Measurements from ENCODE around the gene PCSK6.

PCSK6 gene

DNA sequence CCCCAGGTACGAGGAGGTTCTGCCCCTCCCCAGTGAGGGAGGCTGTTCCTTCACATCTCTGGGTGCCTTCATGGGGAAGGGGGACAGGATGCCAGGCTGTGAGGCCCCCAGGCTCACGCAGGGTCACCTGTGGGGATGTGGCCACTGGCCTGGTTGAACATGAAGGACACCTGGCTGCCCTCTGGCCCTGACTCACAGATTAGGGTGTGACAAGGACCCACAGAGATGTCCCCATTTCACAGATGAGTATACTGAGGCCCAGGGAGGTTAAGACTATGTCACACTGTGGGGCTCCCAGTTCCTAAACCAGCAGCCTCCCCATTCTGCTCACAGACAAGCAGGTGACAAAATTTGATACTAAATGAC, 42.4 kb downstream of the PCSK6 start:
- Mint-ChIP-seq H3K27ac (no peak overlapping the region), H3K4me1 (ENCODE audit: low read depth) (peaks cover 11% of the 10 kb centered on the region), H3K4me3 (no peak overlapping the region), H3K27me3 (peaks cover 11% of the 10 kb centered on the region), H3K36me3 (no peaks in the 10 kb centered on the region), H3K9me3 (ENCODE audit: low read depth) (no peaks in the 10 kb centered on the region)

- Mint-ChIP-seq H3K4me1 (ENCODE audit: low read depth) (peaks cover 10% of the 10 kb centered on the region), H3K9me3 (ENCODE audit: low read depth) (no peaks in the 10 kb centered on the region), H3K36me3 (no peaks in the 10 kb centered on the region), H3K27me3 (peaks cover 7% of the 10 kb centered on the region), H3K27ac (peak overlapping the region; percentile 5), H3K4me3 (no peak overlapping the region)
These were observed 42.9 kb downstream of the PCSK6 start for GRCh38 chr15:101446518-101447167.

- Mint-ChIP-seq H3K4me3 (no peak overlapping the region), H3K9me3 (ENCODE audit: low read depth) (no peaks in the 10 kb centered on the region), H3K27ac (peak overlapping the region; percentile 5), H3K36me3 (no peaks in the 10 kb centered on the region), H3K27me3 (peaks cover 7% of the 10 kb centered on the region), H3K4me1 (ENCODE audit: low read depth) (peaks cover 4% of the 10 kb centered on the region)
These were observed 43.7 kb downstream of the PCSK6 start for GRCh38 chr15:101445562-101446517.

DNA sequence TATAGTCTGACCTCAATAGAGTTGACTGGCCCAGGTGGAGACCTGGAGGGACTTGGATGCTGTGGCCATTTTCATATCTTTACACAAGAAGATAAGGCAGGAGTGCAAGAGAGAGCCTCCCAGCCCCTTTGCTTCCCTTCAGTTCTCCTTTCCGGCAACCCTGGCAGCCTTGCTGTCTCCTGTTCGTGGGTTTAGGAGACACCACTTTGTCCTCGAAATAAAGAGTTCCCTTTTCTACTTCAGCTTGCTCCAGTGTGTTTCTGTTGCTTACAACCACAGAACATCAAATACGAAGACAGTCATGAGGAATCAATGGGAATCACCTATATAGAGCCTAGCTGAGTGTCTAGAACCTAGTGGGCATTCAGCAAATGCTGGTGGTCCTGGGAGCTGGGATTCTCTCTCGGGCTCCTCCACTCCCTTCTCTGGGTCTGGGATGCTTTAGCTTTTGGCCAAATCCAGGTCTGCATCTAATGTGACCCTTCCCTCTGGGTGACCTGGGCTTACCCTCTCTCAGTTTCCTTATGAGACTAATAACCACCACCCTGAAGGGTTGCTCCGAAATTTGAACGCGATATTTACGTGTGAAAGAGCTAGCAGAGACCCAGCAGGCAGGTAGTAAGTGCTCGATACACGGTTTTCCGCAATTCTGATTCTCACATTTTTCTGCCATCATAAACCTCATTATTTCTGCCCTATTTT, 44.5 kb downstream of the PCSK6 start:
- Mint-ChIP-seq H3K4me1 (ENCODE audit: low read depth) (peaks cover 4% of the 10 kb centered on the region), H3K4me3 (no peak overlapping the region), H3K27me3 (peaks cover 5% of the 10 kb centered on the region), H3K36me3 (no peaks in the 10 kb centered on the region), H3K27ac (no peak overlapping the region), H3K9me3 (ENCODE audit: low read depth) (no peaks in the 10 kb centered on the region)

- H3K4me3 Mint-ChIP-seq = no peak overlapping the region
- H3K27me3 Mint-ChIP-seq = peaks cover 8% of the 10 kb centered on the region
- no peaks in the 10 kb centered on the region for H3K9me3 Mint-ChIP-seq (ENCODE audit: low read depth)
- H3K27ac Mint-ChIP-seq = no peak overlapping the region
- H3K4me1 Mint-ChIP-seq (ENCODE audit: low read depth) = peaks cover 4% of the 10 kb centered on the region
- H3K36me3 Mint-ChIP-seq = no peaks in the 10 kb centered on the region
These were observed 45.5 kb downstream of the PCSK6 start for GRCh38 chr15:101444015-101444414.

DNA sequence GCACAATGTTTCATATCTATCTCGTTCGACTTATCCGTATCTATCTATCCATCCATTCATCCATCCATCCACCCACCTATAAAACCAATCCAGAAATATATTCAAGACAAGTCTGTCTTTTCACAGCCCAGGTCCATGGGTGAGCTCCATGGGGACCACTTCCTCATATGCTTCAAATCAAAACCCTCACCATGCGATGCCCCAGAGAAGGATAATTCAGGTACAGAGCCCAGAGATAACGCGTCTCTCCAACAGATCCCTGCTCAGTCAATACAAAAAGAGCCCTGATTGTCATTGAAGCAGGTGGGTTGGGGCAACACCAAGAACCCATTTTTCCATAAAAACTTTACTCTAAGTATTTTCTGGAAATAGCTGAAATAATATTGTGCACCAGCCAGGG, 47.2 kb downstream of the PCSK6 start:
- H3K27ac Mint-ChIP-seq = no peak overlapping the region
- no peaks in the 10 kb centered on the region for H3K36me3 Mint-ChIP-seq
- peaks cover 4% of the 10 kb centered on the region for H3K4me1 Mint-ChIP-seq (ENCODE audit: low read depth)
- H3K27me3 Mint-ChIP-seq = peaks cover 10% of the 10 kb centered on the region
- no peaks in the 10 kb centered on the region for H3K9me3 Mint-ChIP-seq (ENCODE audit: low read depth)
- no peak overlapping the region for H3K4me3 Mint-ChIP-seq

- Mint-ChIP-seq H3K4me3 (no peak overlapping the region), H3K36me3 (no peaks in the 10 kb centered on the region), H3K27me3 (peaks cover 10% of the 10 kb centered on the region), H3K9me3 (ENCODE audit: low read depth) (no peaks in the 10 kb centered on the region), H3K4me1 (ENCODE audit: low read depth) (peaks cover 4% of the 10 kb centered on the region), H3K27ac (no peak overlapping the region)
These were observed 47.8 kb downstream of the PCSK6 start for GRCh38 chr15:101441696-101442095.

DNA sequence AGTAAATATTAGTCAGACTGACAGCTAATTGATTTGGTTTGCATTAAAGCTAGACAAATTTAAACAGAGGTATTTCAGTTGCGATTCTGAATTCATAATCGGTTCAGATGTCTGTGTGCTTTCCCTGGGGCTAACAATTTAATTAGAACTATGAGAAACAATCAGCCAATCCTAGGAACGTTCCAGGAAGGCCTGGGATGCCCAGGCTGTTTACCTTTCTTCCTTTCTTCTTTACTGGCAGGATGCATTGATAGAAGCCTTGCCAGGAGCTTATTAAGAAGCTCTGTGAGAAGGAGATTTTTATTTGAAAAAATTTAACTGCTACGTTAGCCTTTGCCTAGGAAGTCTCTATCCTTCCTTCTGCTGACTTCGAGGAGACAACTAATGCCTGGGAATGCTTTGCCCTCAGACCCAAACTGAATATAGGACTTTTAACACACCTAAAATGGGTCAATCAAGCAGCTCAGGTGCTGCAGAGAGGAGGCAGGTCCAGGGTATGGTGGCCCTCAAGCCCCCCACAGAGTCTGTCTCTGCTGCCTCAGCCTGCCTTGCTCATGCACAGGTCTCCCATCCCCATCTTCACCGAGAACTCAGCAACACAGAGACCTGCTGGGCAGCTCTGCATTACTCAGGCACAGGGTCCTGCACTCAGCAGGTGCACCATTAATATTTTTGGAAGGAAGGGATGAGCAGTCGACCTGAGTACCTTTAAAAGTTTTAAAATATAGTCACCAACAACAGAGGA, 48.5 kb downstream of the PCSK6 start:
- Mint-ChIP-seq H3K36me3 (no peaks in the 10 kb centered on the region), H3K4me3 (no peak overlapping the region), H3K4me1 (ENCODE audit: low read depth) (peaks cover 1% of the 10 kb centered on the region), H3K9me3 (ENCODE audit: low read depth) (no peaks in the 10 kb centered on the region), H3K27me3 (peaks cover 10% of the 10 kb centered on the region), H3K27ac (no peak overlapping the region)

- peaks cover 8% of the 10 kb centered on the region for H3K27me3 Mint-ChIP-seq
- H3K36me3 Mint-ChIP-seq = no peaks in the 10 kb centered on the region
- H3K4me1 Mint-ChIP-seq (ENCODE audit: low read depth) = peaks cover 1% of the 10 kb centered on the region
- H3K27ac Mint-ChIP-seq = no peak overlapping the region
- H3K4me3 Mint-ChIP-seq = no peak overlapping the region
- no peaks in the 10 kb centered on the region for H3K9me3 Mint-ChIP-seq (ENCODE audit: low read depth)
These were observed 49.6 kb downstream of the PCSK6 start for GRCh38 chr15:101439920-101440319.

DNA sequence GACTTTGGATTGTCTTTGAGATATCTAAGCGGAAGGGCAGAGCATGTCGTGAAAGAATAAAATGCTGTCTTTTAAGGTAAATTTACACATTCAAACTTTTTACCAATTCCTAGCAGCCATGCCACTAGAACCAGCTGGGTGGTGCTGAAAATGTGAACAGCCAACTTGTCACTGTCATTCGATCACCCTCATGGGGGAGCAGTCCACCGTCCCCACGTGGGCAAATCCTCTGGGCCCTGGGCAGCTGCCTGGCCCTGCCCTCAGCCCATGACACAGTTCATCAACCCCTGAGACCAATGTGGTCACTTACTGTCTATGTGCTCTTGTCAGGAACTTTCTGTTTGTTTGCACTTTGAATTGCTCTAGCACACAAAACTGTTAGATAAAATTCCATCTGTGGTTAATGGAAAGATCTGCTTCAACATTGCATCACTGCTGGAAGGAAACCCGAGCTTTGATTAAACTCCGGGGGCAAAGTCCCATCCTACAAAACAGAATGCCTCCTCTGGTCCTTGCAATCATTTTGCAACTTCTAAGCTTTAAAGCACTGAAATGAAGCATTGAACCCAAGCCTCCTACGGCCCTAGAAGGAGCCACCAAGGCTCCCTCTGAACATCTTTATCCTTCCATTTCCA, 50.1 kb downstream of the PCSK6 start:
- H3K4me1 Mint-ChIP-seq (ENCODE audit: low read depth) = peaks cover 1% of the 10 kb centered on the region
- no peak overlapping the region for H3K4me3 Mint-ChIP-seq
- H3K27me3 Mint-ChIP-seq = peaks cover 8% of the 10 kb centered on the region
- no peaks in the 10 kb centered on the region for H3K9me3 Mint-ChIP-seq (ENCODE audit: low read depth)
- H3K27ac Mint-ChIP-seq = no peak overlapping the region
- H3K36me3 Mint-ChIP-seq = no peaks in the 10 kb centered on the region

- no peaks in the 10 kb centered on the region for H3K36me3 Mint-ChIP-seq
- peaks cover 1% of the 10 kb centered on the region for H3K4me1 Mint-ChIP-seq (ENCODE audit: low read depth)
- no peak overlapping the region for H3K27ac Mint-ChIP-seq
- no peak overlapping the region for H3K4me3 Mint-ChIP-seq
- H3K9me3 Mint-ChIP-seq (ENCODE audit: low read depth) = no peaks in the 10 kb centered on the region
- peaks cover 8% of the 10 kb centered on the region for H3K27me3 Mint-ChIP-seq
These were observed 50.8 kb downstream of the PCSK6 start for GRCh38 chr15:101438482-101439284.

- H3K27me3 Mint-ChIP-seq = peaks cover 8% of the 10 kb centered on the region
- H3K36me3 Mint-ChIP-seq = no peaks in the 10 kb centered on the region
- no peak overlapping the region for H3K27ac Mint-ChIP-seq
- peaks cover 1% of the 10 kb centered on the region for H3K4me1 Mint-ChIP-seq (ENCODE audit: low read depth)
- H3K9me3 Mint-ChIP-seq (ENCODE audit: low read depth) = no peaks in the 10 kb centered on the region
- H3K4me3 Mint-ChIP-seq = no peak overlapping the region
These were observed 51.7 kb downstream of the PCSK6 start for GRCh38 chr15:101437618-101438481.

GRCh38 chr15:101437209-101437608, 52.3 kb downstream of the PCSK6 start:
- Mint-ChIP-seq H3K36me3 (no peaks in the 10 kb centered on the region), H3K27me3 (peaks cover 11% of the 10 kb centered on the region), H3K27ac (no peak overlapping the region), H3K9me3 (ENCODE audit: low read depth) (no peaks in the 10 kb centered on the region), H3K4me3 (no peak overlapping the region), H3K4me1 (ENCODE audit: low read depth) (peaks cover 1% of the 10 kb centered on the region)

Measured in activated naive CD8-positive, alpha-beta T cell (primary cell).